ENCODE data around the gene AFG3L2. TPM values are rescaled to one million over a fixed set of nuclear protein-coding genes. Genes with fewer than 3 reads are reported as not detected.

AFG3L2 gene
- total and polyA plus RNA-seq, 2 of the 8 experiments (the other 6 are each of a cell fraction or from before 2014, with no cell fraction given): 29.7 to 84.8 TPM

DNA sequence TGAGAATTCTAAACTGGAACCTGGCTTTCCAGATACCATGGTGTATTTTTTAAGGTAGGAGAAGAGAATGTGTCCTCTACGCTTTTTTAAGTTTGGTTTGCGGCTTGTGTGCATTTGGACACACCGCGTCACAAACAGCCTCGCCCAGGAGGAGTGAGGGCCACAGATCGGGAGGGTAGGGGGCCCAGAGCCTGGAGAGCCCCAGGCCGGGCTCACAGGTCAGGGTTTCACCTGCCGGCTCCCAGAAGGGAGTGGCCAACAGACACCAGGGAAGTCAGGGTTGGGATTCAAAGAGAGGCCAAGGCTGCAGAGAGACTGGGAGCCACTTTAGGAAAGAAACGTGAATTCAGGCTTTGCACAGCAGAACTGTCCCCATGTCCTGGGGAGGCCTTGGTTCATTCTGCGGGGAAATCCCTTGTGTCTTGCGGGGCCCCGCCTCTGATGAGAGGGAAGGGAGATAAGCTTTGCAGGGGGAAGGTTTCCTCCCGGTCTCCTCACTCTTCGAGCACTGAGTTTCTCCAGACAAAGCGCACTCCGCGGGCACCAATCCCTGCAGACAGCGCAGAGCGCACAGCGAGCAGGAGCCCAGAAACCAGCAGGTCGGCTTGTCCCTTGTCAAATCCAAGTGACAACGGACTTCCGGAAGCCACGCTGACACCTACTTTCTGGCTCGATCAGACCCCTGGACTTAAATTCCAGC is 70.9 kb downstream of the AFG3L2 start (continued):
- TF ChIP-seq RNF2 (IDR thresholded peaks at IDR 0.05; ENCODE audit: borderline replicate concordance, low read depth, low read length, missing control alignments, poor library complexity, severe bottlenecking) (no peak), ZNF274 (IDR thresholded peaks at IDR 0.05; ENCODE audit: borderline replicate concordance, extremely low read depth, low read length) (no peak), KDM1A (IDR thresholded peaks at IDR 0.05; ENCODE audit: borderline replicate concordance, low read length) (no peak), CHD1 (IDR thresholded peaks at IDR 0.05; ENCODE audit: low read depth, low read length) (no peak), EGR1 (IDR thresholded peaks at IDR 0.05; ENCODE audit: borderline replicate concordance, low read depth, low read length) (no peak), NANOG (IDR thresholded peaks at IDR 0.05; ENCODE audit: insufficient read depth, low read depth, low read length, poor library complexity, severe bottlenecking) (no peak), SP2 (IDR thresholded peaks at IDR 0.05; ENCODE audit: low read length) (no peak), YY1 (IDR thresholded peaks at IDR 0.05; ENCODE audit: low read depth, low read length) (no peak)
- TF ChIP-seq, protein P1, sequence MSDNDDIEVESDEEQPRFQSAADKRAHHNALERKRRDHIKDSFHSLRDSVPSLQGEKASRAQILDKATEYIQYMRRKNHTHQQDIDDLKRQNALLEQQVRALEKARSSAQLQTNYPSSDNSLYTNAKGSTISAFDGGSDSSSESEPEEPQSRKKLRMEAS (IDR thresholded peaks at IDR 0.05): no peak

Measured in H1 (cell line).